Mucosa of descending colon (tissue), 3 donors: ENCODE measurements around the gene SHKBP1. TPM values are rescaled to one million over a fixed set of nuclear protein-coding genes. Genes with fewer than 3 reads are reported as not detected.
"Not testable (repeated sequence)": the region's sequence is repeated elsewhere in the genome, so short reads cannot be mapped to it uniquely, and the experiment has no call there.

ENCODE experiments used
- ATAC-seq: fragments of 200-7000 bp; cut with Tn5 transposase; one replicate; pipeline ENCODE4 v1.9.1; 2020; ENCODE audit warnings: mild to moderate bottlenecking, moderate library complexity
- DNase-seq, 3 donors: peaks; one replicate each; pipeline ENCODE4 v3.0.0-alpha.2; 2020
- H3K36me3 ChIP-seq: fragments of 200-600 bp; one replicate; pipeline ENCODE4 v1.8.0; 2021; ENCODE audit warnings: low read depth, mild to moderate bottlenecking
- H3K4me1 ChIP-seq: fragments of 200-600 bp; one replicate; pipeline ENCODE4 v1.8.0; 2021; ENCODE audit warnings: low read depth, mild to moderate bottlenecking
- H3K4me3 ChIP-seq: fragments of 200-600 bp; one replicate; pipeline ENCODE4 v1.8.0; 2021; ENCODE audit warnings: mild to moderate bottlenecking
- H3K9me3 ChIP-seq: fragments of 200-600 bp; one replicate; pipeline ENCODE4 v1.8.0; 2021; ENCODE audit warnings: mild to moderate bottlenecking
- CTCF ChIP-seq: fragments of 200-600 bp; IDR thresholded peaks from one replicate; pipeline ENCODE4 v1.8.0; 2022; ENCODE audit warnings: antibody characterized with exemption, mild to moderate bottlenecking
- intact Hi-C, 2 donors: fragments of 100-400 bp; cut with DNase I in 1 of 2; cut with micrococcal nuclease in 1 of 2; formaldehyde crosslinking; loops; one replicate each; pipeline versions ENCODE4 v1.11.0 to v1.11.1; 2022; cut with DNase I, micrococcal nuclease
- total RNA-seq, 3 donors: library from RNA; stranded (reverse); fragmentation: NEBNext Ultra II Directional in 2 of 3; extraction: Animal tissue kit (Norgen Biotek cat#: 25700) in 2 of 3; gene quantifications; one replicate each; pipeline versions ENCODE4 v1.2.1 to v1.2.4, GENCODE V29; 2021 to 2023
- donor health status: DM: no; HTN: no; CAD: no; lungs with moderate emphysema.
- donor health status: DM: no; HTN: no; CAD: no.
- donor health status: DM: no; HTN: yes; CAD: no.

The SHKBP1 gene
- total RNA-seq, 3 donors from 2014 or later: 58.1 to 70.6 (median 62.2) TPM

GRCh38 chr19:40543029-40543597 is 33.6 kb upstream of the SHKBP1 start:
- H3K4me3 ChIP-seq: no peak overlapping the region
- intact Hi-C loops: loop anchor here in 1 of 2 donors (10.0 kb wide), 1 partner anchor 52 kb away; no protein-coding TSS in a partner anchor
- DNase-seq: no peak
- no peak for ATAC-seq
- H3K9me3 ChIP-seq: no peaks in the 10 kb centered on the region
- no peak for TF ChIP-seq CTCF
- no peaks in the 10 kb centered on the region for H3K36me3 ChIP-seq
- H3K4me1 ChIP-seq: no peaks in the 10 kb centered on the region

- not testable (repeated sequence) for DNase-seq, H3K9me3 ChIP-seq, H3K36me3 ChIP-seq, H3K4me3 ChIP-seq, ATAC-seq, H3K4me1 ChIP-seq
- intact Hi-C loops: loop anchor here in 1 of 2 donors (10.0 kb wide), 1 partner anchor 49 kb away; no protein-coding TSS in a partner anchor
Observed at GRCh38 chr19:40546153-40546841, 30.4 kb upstream of the SHKBP1 start.

GRCh38 chr19:40547190-40547589 is 29.5 kb upstream of the SHKBP1 start:
- intact Hi-C loops: loop anchor here in 1 of 2 donors (10.0 kb wide), 1 partner anchor 48 kb away; no protein-coding TSS in a partner anchor

GRCh38 chr19:40547836-40548235 is 28.8 kb upstream of the SHKBP1 start:
- no peaks in the 10 kb centered on the region for H3K9me3 ChIP-seq
- H3K4me1 ChIP-seq: no peaks in the 10 kb centered on the region
- DNase-seq (no peak), ATAC-seq (no peak)
- no peak for TF ChIP-seq CTCF
- intact Hi-C loops: loop anchor here in 1 of 2 donors (10.0 kb wide), 1 partner anchor 47 kb away; no protein-coding TSS in a partner anchor
- no peak overlapping the region for H3K4me3 ChIP-seq
- no peaks in the 10 kb centered on the region for H3K36me3 ChIP-seq

More at GRCh38 chr19:40547190-40547589, 29.5 kb upstream of the SHKBP1 start:
- not testable (repeated sequence) for DNase-seq, H3K36me3 ChIP-seq, H3K4me1 ChIP-seq, ATAC-seq, H3K4me3 ChIP-seq, H3K9me3 ChIP-seq

GRCh38 chr19:40549007-40549708 is 27.5 kb upstream of the SHKBP1 start:
- Histone ChIP-seq H3K4me1 (no peaks in the 10 kb centered on the region), H3K4me3 (no peak overlapping the region), H3K9me3 (no peaks in the 10 kb centered on the region), H3K36me3 (no peaks in the 10 kb centered on the region)
- TF ChIP-seq CTCF: no peak
- intact Hi-C loops: loop anchor here in 1 of 2 donors (10.0 kb wide), 1 partner anchor 46 kb away; no protein-coding TSS in a partner anchor
- DNase-seq: peak in 2 of 3 donors; percentile 72 to 75
- peak; percentile 76 for ATAC-seq

GRCh38 chr19:40550951-40551350 is 25.7 kb upstream of the SHKBP1 start:
- no peak overlapping the region for H3K4me3 ChIP-seq
- DNase-seq (no peak), ATAC-seq (no peak)
- H3K36me3 ChIP-seq: no peaks in the 10 kb centered on the region
- no peak for TF ChIP-seq CTCF
- intact Hi-C loops: no loop called here
- H3K9me3 ChIP-seq: no peaks in the 10 kb centered on the region
- no peaks in the 10 kb centered on the region for H3K4me1 ChIP-seq
